Measurements from ENCODE around the gene MYB. TPM values are rescaled to one million over a fixed set of nuclear protein-coding genes. Genes with fewer than 3 reads are reported as not detected.

Gene MYB
- total RNA-seq (2022; extraction: Qiagen RNA extraction; ENCODE audit: low read depth) = 0.30 to 1.2 TPM (median 0.63 TPM) in 5 replicates

GRCh38 chr6:135180542-135181332 lies at the start of gene MYB:
TSS of gene MYB (plus strand) at chr6:135181308. CDS start at chr6:135181514, 206 bp downstream.

Other genes with a start within 250 kb of the MYB start
- 0.21 to 0.65 TPM (median 0.34 TPM) in 5 replicates for gene ALDH8A1, start 231.2 kb upstream of the MYB start, total RNA-seq (2022; extraction: Qiagen RNA extraction; ENCODE audit: low read depth)
- 28.9 to 40.4 TPM (median 32.3 TPM) in 5 replicates for gene HBS1L, start 126.5 kb upstream of the MYB start, total RNA-seq (2022; extraction: Qiagen RNA extraction; ENCODE audit: low read depth)